Nephron (organoid): ENCODE data around the gene F7.

Experiments
- H3K27ac Mint-ChIP-seq, 3 experiments: 2 replicates each; pipeline ENCODE4 v1.8.0; 2020; ENCODE audit warnings: mixed read lengths in 3 of 3, mild to moderate bottlenecking in 2 of 3, moderate library complexity in 1 of 3
- H3K27me3 Mint-ChIP-seq: 2 replicates; pipeline ENCODE4 v1.8.0; 2021; ENCODE audit warnings: low read depth, mild to moderate bottlenecking, moderate library complexity, mixed read lengths
- H3K36me3 Mint-ChIP-seq: 2 replicates; pipeline ENCODE4 v1.8.0; 2020; ENCODE audit warnings: low read depth, mixed read lengths
- H3K4me1 Mint-ChIP-seq: 2 replicates; pipeline ENCODE4 v1.8.0; 2020; ENCODE audit warnings: mixed read lengths
- H3K4me3 Mint-ChIP-seq, 3 experiments: 2 replicates each; pipeline ENCODE4 v1.8.0; 2020; ENCODE audit warnings: mild to moderate bottlenecking in 3 of 3, mixed read lengths in 3 of 3, moderate library complexity in 2 of 3
- H3K9me3 Mint-ChIP-seq: 2 replicates; pipeline ENCODE4 v1.8.0; 2020; ENCODE audit warnings: mixed read lengths
- CTCF ChIP-seq, 3 experiments: fragments of 200-600 bp; sonication (generic); IDR thresholded peaks; one replicate each; pipeline ENCODE4 v1.5.0; 2021; ENCODE audit warnings: antibody characterized with exemption in 3 of 3; ENCODE audit not compliant: unreplicated experiment in 3 of 3

The F7 gene

GRCh38 chr13:113088691-113089020, 16.9 kb upstream of the F7 start:
- Mint-ChIP-seq H3K4me3 (no peak overlapping the region), H3K4me1 (peaks cover 18% of the 10 kb centered on the region), H3K36me3 (peaks cover 26% of the 10 kb centered on the region), H3K27ac (no peak overlapping the region), H3K9me3 (no peaks in the 10 kb centered on the region), H3K27me3 (peaks cover 25% of the 10 kb centered on the region)
- no peak for TF ChIP-seq CTCF (IDR thresholded peaks at IDR 0.05; ENCODE audit: unreplicated experiment in 3 of 3)

GRCh38 chr13:113089693-113090414, 15.7 kb upstream of the F7 start:
- H3K4me3 Mint-ChIP-seq = no peak overlapping the region
- peaks cover 14% of the 10 kb centered on the region for H3K4me1 Mint-ChIP-seq
- peaks cover 20% of the 10 kb centered on the region for H3K36me3 Mint-ChIP-seq

GRCh38 chr13:113090415-113090770, 15.2 kb upstream of the F7 start:
- peaks cover 19% of the 10 kb centered on the region for H3K27me3 Mint-ChIP-seq
- TF ChIP-seq CTCF (IDR thresholded peaks at IDR 0.05; ENCODE audit: unreplicated experiment in 3 of 3) = no peak
- peaks cover 14% of the 10 kb centered on the region for H3K4me1 Mint-ChIP-seq
- no peak overlapping the region for H3K4me3 Mint-ChIP-seq
- no peak overlapping the region for H3K27ac Mint-ChIP-seq
- H3K36me3 Mint-ChIP-seq = peaks cover 20% of the 10 kb centered on the region
- H3K9me3 Mint-ChIP-seq = no peaks in the 10 kb centered on the region

More at GRCh38 chr13:113089693-113090414, 15.7 kb upstream of the F7 start:
- Mint-ChIP-seq H3K9me3 (no peaks in the 10 kb centered on the region), H3K27me3 (peaks cover 19% of the 10 kb centered on the region), H3K27ac (no peak overlapping the region)
- no peak for TF ChIP-seq CTCF (IDR thresholded peaks at IDR 0.05; ENCODE audit: unreplicated experiment in 3 of 3)

- H3K4me1 Mint-ChIP-seq = peaks cover 14% of the 10 kb centered on the region
- peaks cover 20% of the 10 kb centered on the region for H3K36me3 Mint-ChIP-seq
- no peak for TF ChIP-seq CTCF (IDR thresholded peaks at IDR 0.05; ENCODE audit: unreplicated experiment in 3 of 3)
- H3K27ac Mint-ChIP-seq = no peak overlapping the region
- no peak overlapping the region for H3K4me3 Mint-ChIP-seq
- no peaks in the 10 kb centered on the region for H3K9me3 Mint-ChIP-seq
- H3K27me3 Mint-ChIP-seq = peaks cover 19% of the 10 kb centered on the region
Measured at GRCh38 chr13:113090806-113091205, 14.8 kb upstream of the F7 start.

- peaks cover 19% of the 10 kb centered on the region for H3K27me3 Mint-ChIP-seq
- no peak overlapping the region for H3K4me3 Mint-ChIP-seq
- H3K9me3 Mint-ChIP-seq = no peaks in the 10 kb centered on the region
- peaks cover 20% of the 10 kb centered on the region for H3K36me3 Mint-ChIP-seq
- no peak for TF ChIP-seq CTCF (IDR thresholded peaks at IDR 0.05; ENCODE audit: unreplicated experiment in 3 of 3)
- peaks cover 14% of the 10 kb centered on the region for H3K4me1 Mint-ChIP-seq
- no peak overlapping the region for H3K27ac Mint-ChIP-seq
Measured at GRCh38 chr13:113091211-113091771, 14.3 kb upstream of the F7 start.
